H9 (cell line): ENCODE data around the gene INPP4A. TPM values are rescaled to one million over a fixed set of nuclear protein-coding genes. Genes with fewer than 3 reads are reported as not detected.

Experiments
- DNase-seq: peaks from one replicate; pipeline ENCODE4 v3.0.0-alpha.2; 2017
- H2AFZ ChIP-seq: one replicate; pipeline ENCODE4 v1.6.1; 2013; ENCODE audit warnings: mild to moderate bottlenecking, low read length, control low read depth, moderate library complexity
- H2AK5ac ChIP-seq: 2 replicates; pipeline ENCODE4 v1.6.1; 2013; ENCODE audit warnings: low read length, control low read depth, mixed read lengths; ENCODE audit not compliant: insufficient read length
- H2BK120ac ChIP-seq: one replicate; pipeline ENCODE4 v1.6.1; 2013; ENCODE audit warnings: low read depth, mild to moderate bottlenecking, low read length, control low read depth, inconsistent platforms; ENCODE audit not compliant: poor library complexity, severe bottlenecking
- H2BK12ac ChIP-seq: 2 replicates; pipeline ENCODE4 v1.6.1; 2013; ENCODE audit warnings: low read length, control low read depth, mixed read lengths, low read depth; ENCODE audit not compliant: insufficient read length
- H2BK15ac ChIP-seq: 2 replicates; pipeline ENCODE4 v1.6.1; 2013; ENCODE audit warnings: low read depth, low read length, control low read depth
- H2BK20ac ChIP-seq: one replicate; pipeline ENCODE4 v1.6.1; 2013; ENCODE audit warnings: low read depth, mild to moderate bottlenecking, low read length, control low read depth, inconsistent platforms; ENCODE audit not compliant: poor library complexity, severe bottlenecking
- H2BK5ac ChIP-seq: 2 replicates; pipeline ENCODE4 v1.6.1; 2013; ENCODE audit warnings: low read length, control low read depth, mixed read lengths; ENCODE audit not compliant: insufficient read length
- H3K14ac ChIP-seq: 2 replicates; pipeline ENCODE4 v1.6.1; 2013; ENCODE audit warnings: low read length, control low read depth; ENCODE audit not compliant: insufficient read depth
- H3K18ac ChIP-seq: 2 replicates; pipeline ENCODE4 v1.6.1; 2013; ENCODE audit warnings: low read depth, mild to moderate bottlenecking, mixed read lengths, low read length, control low read depth; ENCODE audit not compliant: insufficient read length
- H3K23ac ChIP-seq: 2 replicates; pipeline ENCODE4 v1.6.1; 2013; ENCODE audit warnings: low read length, control low read depth, mixed read lengths, low read depth; ENCODE audit not compliant: insufficient read length
- H3K23me2 ChIP-seq: 2 replicates; pipeline ENCODE4 v1.6.1; 2013; ENCODE audit warnings: low read depth, mild to moderate bottlenecking, mixed read lengths, low read length, control low read depth; ENCODE audit not compliant: insufficient read length, poor library complexity, severe bottlenecking
- H3K27ac ChIP-seq: 2 replicates; pipeline ENCODE4 v1.5.1; 2013; ENCODE audit warnings: low read length, control low read depth, mixed read lengths, low read depth; ENCODE audit not compliant: insufficient read length
- H3K27me3 ChIP-seq: 2 replicates; pipeline ENCODE4 v1.6.1; 2013; ENCODE audit warnings: low read length, control low read depth, inconsistent platforms; ENCODE audit not compliant: insufficient read depth
- H3K4ac ChIP-seq: 2 replicates; pipeline ENCODE4 v1.6.1; 2013; ENCODE audit warnings: low read depth, mild to moderate bottlenecking, control low read depth, inconsistent platforms, low read length, moderate library complexity
- H3K4me1 ChIP-seq: 2 replicates; pipeline ENCODE4 v1.6.1; 2013; ENCODE audit warnings: low read length, control low read depth, inconsistent platforms; ENCODE audit not compliant: insufficient read depth
- H3K4me2 ChIP-seq: 2 replicates; pipeline ENCODE4 v1.6.1; 2013; ENCODE audit warnings: low read length, control low read depth, mixed read lengths; ENCODE audit not compliant: insufficient read length, insufficient read depth
- H3K56ac ChIP-seq: 2 replicates; pipeline ENCODE4 v1.6.1; 2013; ENCODE audit warnings: low read depth, mild to moderate bottlenecking, mixed read lengths, low read length, control low read depth; ENCODE audit not compliant: insufficient read length
- H3K79me1 ChIP-seq: 2 replicates; pipeline ENCODE4 v1.6.1; 2013; ENCODE audit warnings: low read depth, mild to moderate bottlenecking, moderate library complexity, low read length, control low read depth, inconsistent platforms; ENCODE audit not compliant: insufficient read depth, poor library complexity, severe bottlenecking
- H3K79me2 ChIP-seq: 2 replicates; pipeline ENCODE4 v1.6.1; 2013; ENCODE audit warnings: low read length, control low read depth, inconsistent platforms; ENCODE audit not compliant: insufficient read depth
- H3K9ac ChIP-seq: 2 replicates; pipeline ENCODE4 v1.6.1; 2013; ENCODE audit warnings: low read length, control low read depth, mixed read lengths; ENCODE audit not compliant: insufficient read length; ENCODE audit errors: extremely low read depth
- H3K9me3 ChIP-seq: one replicate; pipeline ENCODE4 v1.6.1; 2013; ENCODE audit warnings: low read depth, low read length, inconsistent platforms; ENCODE audit not compliant: control insufficient read depth
- H3T11ph ChIP-seq: one replicate; pipeline ENCODE4 v1.6.1; 2013; ENCODE audit warnings: mild to moderate bottlenecking, low read length, control low read depth, inconsistent platforms
- H4K20me1 ChIP-seq: one replicate; pipeline ENCODE4 v1.6.1; 2013; ENCODE audit not compliant: control insufficient read depth, insufficient read length, insufficient read depth
- H4K5ac ChIP-seq: 2 replicates; pipeline ENCODE4 v1.6.1; 2013; ENCODE audit warnings: low read depth, mild to moderate bottlenecking, mixed read lengths, low read length, control low read depth; ENCODE audit not compliant: insufficient read length
- H4K8ac ChIP-seq: replicated peaks from 2 replicates; pipeline ENCODE4 v1.6.1; 2013; ENCODE audit warnings: low read length, control low read depth, mixed read lengths, low read depth; ENCODE audit not compliant: insufficient read length
- H4K91ac ChIP-seq: 2 replicates; pipeline ENCODE4 v1.6.1; 2013; ENCODE audit warnings: low read depth, mild to moderate bottlenecking, moderate library complexity, mixed read lengths, low read length, control low read depth; ENCODE audit not compliant: insufficient read length
- H3K27ac Mint-ChIP-seq, 3 experiments: 2 replicates in 2 of 3; 3 replicates in 1 of 3; pipeline ENCODE4 v1.8.0; 2020 to 2021; ENCODE audit warnings: mixed read lengths in 3 of 3, mild to moderate bottlenecking in 1 of 3, moderate library complexity in 1 of 3
- H3K27me3 Mint-ChIP-seq: 2 replicates; pipeline ENCODE4 v1.8.0; 2021; ENCODE audit warnings: low read depth, mild to moderate bottlenecking, moderate library complexity, mixed read lengths
- H3K36me3 Mint-ChIP-seq, 3 experiments: 2 replicates in 2 of 3; 3 replicates in 1 of 3; pipeline ENCODE4 v1.8.0; 2020 to 2021; ENCODE audit warnings: low read depth in 3 of 3, mixed read lengths in 3 of 3; ENCODE audit not compliant: insufficient read depth in 1 of 3
- H3K4me1 Mint-ChIP-seq, 2 experiments: 2 replicates each; pipeline ENCODE4 v1.8.0; 2020; ENCODE audit warnings: mixed read lengths in 2 of 2
- H3K4me3 Mint-ChIP-seq, 2 experiments: 2 replicates in 1 of 2; 3 replicates in 1 of 2; pipeline ENCODE4 v1.8.0; 2020 to 2021; ENCODE audit warnings: mild to moderate bottlenecking in 2 of 2, mixed read lengths in 2 of 2, moderate library complexity in 1 of 2
- H3K9me3 Mint-ChIP-seq, 2 experiments: 2 replicates in 1 of 2; 3 replicates in 1 of 2; pipeline ENCODE4 v1.8.0; 2020; ENCODE audit warnings: mild to moderate bottlenecking in 2 of 2, mixed read lengths in 2 of 2, moderate library complexity in 1 of 2
- WGBS: extraction: QIAGEN DNeasy Blood & Tissue Kit; methylation state at CpG from one replicate; pipeline ENCODE4 v1.1.7; 2013; ENCODE audit warnings: missing lambda C conversion rate, low lambda C conversion rate, mixed read lengths; ENCODE audit not compliant: insufficient read length; ENCODE audit errors: extremely low coverage; 5-methylcytosine and 5-hydroxymethylcytosine counted together
- total RNA-seq: library from RNA; stranded (reverse); gene quantifications from 2 replicates; pipeline ENCODE4 v1.2.1, GENCODE V29; 2021
- TF ChIP-seq, protein P1 (sequence below): fragments of 200-600 bp; sonication (generic); conservative IDR thresholded peaks from 3 replicates; pipeline ENCODE4 v1.8.0; 2021; ENCODE audit warnings: antibody characterized with exemption, mild to moderate bottlenecking

INPP4A gene
- total RNA-seq, 1 experiment from 2014 or later: 55.2 TPM

DNA sequence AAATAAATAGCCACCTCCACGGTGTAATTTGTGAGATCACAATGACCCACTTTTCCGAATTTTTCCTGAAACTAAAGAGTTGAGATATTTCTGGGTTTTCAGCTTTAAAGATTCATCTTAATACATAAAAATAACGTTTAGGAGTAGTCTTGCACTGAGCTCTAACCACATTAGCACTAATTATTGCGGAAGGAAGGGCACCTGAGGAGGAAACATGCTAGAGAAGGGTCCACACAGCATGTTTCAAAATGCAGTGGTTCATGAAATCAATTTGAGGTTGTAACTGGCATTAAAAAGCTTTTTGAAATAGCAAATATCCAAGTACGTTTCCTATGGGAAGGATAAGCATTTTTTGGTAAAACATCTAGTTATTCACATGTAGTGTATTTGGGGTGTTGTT is 8.4 kb downstream of the INPP4A start:
- H4K91ac ChIP-seq: no peak overlapping the region
- H3K9me3 Mint-ChIP-seq: no peaks in the 10 kb centered on the region
- no peak overlapping the region for H3K18ac ChIP-seq
- H2BK120ac ChIP-seq: no peak overlapping the region
- H3K36me3 Mint-ChIP-seq: peaks cover 8 to 16% (median 14%) of the 10 kb centered on the region in 3 experiments
- no peaks in the 10 kb centered on the region for H3K27me3 ChIP-seq
- no peak overlapping the region for H3K27ac ChIP-seq
- H3K4me2 ChIP-seq: no peak overlapping the region
- no peak overlapping the region for H3K56ac ChIP-seq
- no peaks in the 10 kb centered on the region for H3K9me3 ChIP-seq
- H2BK5ac ChIP-seq: no peak overlapping the region
- H2AK5ac ChIP-seq: no peak overlapping the region
- H3T11ph ChIP-seq: no peak overlapping the region
- H3K4ac ChIP-seq: no peak overlapping the region
- peaks cover 81 to 82% of the 10 kb centered on the region in 2 experiments for H3K4me1 Mint-ChIP-seq
- H3K9ac ChIP-seq: no peak overlapping the region
- peak overlapping the region in 1 of 2 experiments; percentile 6; a peak in 2 of 5 replicates for H3K4me3 Mint-ChIP-seq
- peak overlapping the region; percentile 55 to 95 (median 85); a peak in 6 of 7 replicates for H3K27ac Mint-ChIP-seq
- H4K20me1 ChIP-seq: no peaks in the 10 kb centered on the region
- H4K8ac ChIP-seq: no peak overlapping the region
- no peak overlapping the region for H4K5ac ChIP-seq
- H3K27me3 Mint-ChIP-seq: no peaks in the 10 kb centered on the region
- H3K79me2 ChIP-seq: peaks cover 6% of the 10 kb centered on the region; the same call in 1 of the 2 replicates
- H3K4me1 ChIP-seq: peaks cover 7% of the 10 kb centered on the region; the same call in 1 of the 2 replicates
- H3K23me2 ChIP-seq: no peaks in the 10 kb centered on the region
- no peak overlapping the region for H3K14ac ChIP-seq
- H2BK20ac ChIP-seq: no peak overlapping the region
- TF ChIP-seq, protein P1, sequence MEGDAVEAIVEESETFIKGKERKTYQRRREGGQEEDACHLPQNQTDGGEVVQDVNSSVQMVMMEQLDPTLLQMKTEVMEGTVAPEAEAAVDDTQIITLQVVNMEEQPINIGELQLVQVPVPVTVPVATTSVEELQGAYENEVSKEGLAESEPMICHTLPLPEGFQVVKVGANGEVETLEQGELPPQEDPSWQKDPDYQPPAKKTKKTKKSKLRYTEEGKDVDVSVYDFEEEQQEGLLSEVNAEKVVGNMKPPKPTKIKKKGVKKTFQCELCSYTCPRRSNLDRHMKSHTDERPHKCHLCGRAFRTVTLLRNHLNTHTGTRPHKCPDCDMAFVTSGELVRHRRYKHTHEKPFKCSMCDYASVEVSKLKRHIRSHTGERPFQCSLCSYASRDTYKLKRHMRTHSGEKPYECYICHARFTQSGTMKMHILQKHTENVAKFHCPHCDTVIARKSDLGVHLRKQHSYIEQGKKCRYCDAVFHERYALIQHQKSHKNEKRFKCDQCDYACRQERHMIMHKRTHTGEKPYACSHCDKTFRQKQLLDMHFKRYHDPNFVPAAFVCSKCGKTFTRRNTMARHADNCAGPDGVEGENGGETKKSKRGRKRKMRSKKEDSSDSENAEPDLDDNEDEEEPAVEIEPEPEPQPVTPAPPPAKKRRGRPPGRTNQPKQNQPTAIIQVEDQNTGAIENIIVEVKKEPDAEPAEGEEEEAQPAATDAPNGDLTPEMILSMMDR: no peak
- no peak overlapping the region for H2BK15ac ChIP-seq
- H3K23ac ChIP-seq: no peak overlapping the region
- no peak for DNase-seq
- peaks cover 15% of the 10 kb centered on the region for H3K79me1 ChIP-seq
- H2AFZ ChIP-seq: no peak overlapping the region
- WGBS: no CpG with 5 or more reads among the region's 5 CpGs
- no peak overlapping the region for H2BK12ac ChIP-seq
